WI38 (cell line): ENCODE data around the gene TK2.

Experiments used
- H3K4me3 ChIP-seq: 2 replicates; pipeline ENCODE4 v1.5.1; 2011; ENCODE audit warnings: low read depth, mild to moderate bottlenecking, control low read depth, low read length
- CTCF ChIP-seq: IDR thresholded peaks from 2 replicates; pipeline ENCODE4 v1.5.1; 2012; ENCODE audit warnings: low read depth, mild to moderate bottlenecking, control low read depth, low read length

Gene TK2

GRCh38 chr16:66580605-66581209 lies 30.8 kb upstream of the TK2 start:
- 0 out of 2 replicates have a peak, but pooled peaks have one; percentile 11 for TF ChIP-seq CTCF
- H3K4me3 ChIP-seq, result no peak overlapping the region

- no peak for TF ChIP-seq CTCF
Measured at GRCh38 chr16:66578651-66579531, 29.0 kb upstream of the TK2 start, which contains the start of gene CMTM2. Gene CMTM2 (plus strand): TSS chr16:66579463. CDS start chr16:66579608, 145 bp downstream.

GRCh38 chr16:66576296-66576695 lies 26.4 kb upstream of the TK2 start:
- no peak for TF ChIP-seq CTCF
- no peak overlapping the region for H3K4me3 ChIP-seq

More at GRCh38 chr16:66578651-66579531, 29.0 kb upstream of the TK2 start, which contains the start of gene CMTM2:
- H3K4me3 ChIP-seq, result no peak within 1 kb of the TSS

- TF ChIP-seq CTCF, result no peak
Measured at GRCh38 chr16:66575060-66575459, 25.1 kb upstream of the TK2 start.

GRCh38 chr16:66574531-66574930 lies 24.6 kb upstream of the TK2 start:
- TF ChIP-seq CTCF, result no peak
- no peak overlapping the region for H3K4me3 ChIP-seq

More at GRCh38 chr16:66575060-66575459, 25.1 kb upstream of the TK2 start:
- no peak overlapping the region for H3K4me3 ChIP-seq

- no peak overlapping the region for H3K4me3 ChIP-seq
- TF ChIP-seq CTCF, result no peak
Measured at GRCh38 chr16:66574081-66574480, 24.2 kb upstream of the TK2 start.

GRCh38 chr16:66572356-66572755 lies 22.4 kb upstream of the TK2 start:
- H3K4me3 ChIP-seq, result no peak overlapping the region
- TF ChIP-seq CTCF, result no peak
